ENCODE data around the gene RAB26. TPM values are rescaled to one million over a fixed set of nuclear protein-coding genes. Genes with fewer than 3 reads are reported as not detected.

Gene RAB26
- total RNA-seq, 6 donors from 2014 or later = 0.30 to 6.8 (median 0.85) TPM; not detected in 2

DNA sequence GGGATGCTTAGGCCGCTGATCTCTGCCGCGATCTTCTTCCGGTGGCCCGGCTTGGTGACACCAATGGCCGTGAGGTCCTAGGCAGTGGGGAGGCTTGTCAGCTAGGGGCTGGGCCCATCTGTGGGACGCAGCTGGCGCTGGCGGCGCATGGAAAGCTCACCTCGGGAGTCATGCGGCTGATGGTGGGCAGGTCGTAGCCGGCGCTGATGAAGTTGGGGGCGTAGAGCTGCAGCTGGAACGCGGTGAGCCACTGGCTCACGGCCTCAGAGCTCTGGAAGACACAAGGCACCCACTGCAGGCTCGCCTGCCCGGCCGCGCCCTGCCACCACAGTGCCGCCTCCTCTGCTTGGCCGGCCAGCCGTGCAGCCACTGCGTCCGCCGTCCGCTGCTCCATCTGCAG lies 35.2 kb downstream of the RAB26 start:
- DNase-seq = peak in 1 of 2 donors; percentile 82
- peaks cover 0 to under 1% (median 0%) of the 10 kb centered on the region in 4 donors for H3K4me1 ChIP-seq
- ATAC-seq (ENCODE audit: low FRiP score in 2 of 2) = no peak
- no peak overlapping the region for H3K27ac ChIP-seq
- no peak overlapping the region for H3K4me3 ChIP-seq
- H3K27me3 ChIP-seq = no peaks in the 10 kb centered on the region
- no peaks in the 10 kb centered on the region for H3K36me3 ChIP-seq
- TF ChIP-seq EP300 (IDR thresholded peaks at IDR 0.05) = no peak
- no peak for TF ChIP-seq POLR2AphosphoS5 (IDR thresholded peaks at IDR 0.05)
- no peak for TF ChIP-seq POLR2A (IDR thresholded peaks at IDR 0.05)
- TF ChIP-seq, protein P1, sequence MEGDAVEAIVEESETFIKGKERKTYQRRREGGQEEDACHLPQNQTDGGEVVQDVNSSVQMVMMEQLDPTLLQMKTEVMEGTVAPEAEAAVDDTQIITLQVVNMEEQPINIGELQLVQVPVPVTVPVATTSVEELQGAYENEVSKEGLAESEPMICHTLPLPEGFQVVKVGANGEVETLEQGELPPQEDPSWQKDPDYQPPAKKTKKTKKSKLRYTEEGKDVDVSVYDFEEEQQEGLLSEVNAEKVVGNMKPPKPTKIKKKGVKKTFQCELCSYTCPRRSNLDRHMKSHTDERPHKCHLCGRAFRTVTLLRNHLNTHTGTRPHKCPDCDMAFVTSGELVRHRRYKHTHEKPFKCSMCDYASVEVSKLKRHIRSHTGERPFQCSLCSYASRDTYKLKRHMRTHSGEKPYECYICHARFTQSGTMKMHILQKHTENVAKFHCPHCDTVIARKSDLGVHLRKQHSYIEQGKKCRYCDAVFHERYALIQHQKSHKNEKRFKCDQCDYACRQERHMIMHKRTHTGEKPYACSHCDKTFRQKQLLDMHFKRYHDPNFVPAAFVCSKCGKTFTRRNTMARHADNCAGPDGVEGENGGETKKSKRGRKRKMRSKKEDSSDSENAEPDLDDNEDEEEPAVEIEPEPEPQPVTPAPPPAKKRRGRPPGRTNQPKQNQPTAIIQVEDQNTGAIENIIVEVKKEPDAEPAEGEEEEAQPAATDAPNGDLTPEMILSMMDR (IDR thresholded peaks at IDR 0.05) = no peak
- no peaks in the 10 kb centered on the region for H3K9me3 ChIP-seq
- 91 to 93% methylated on average over 11 to 28 of the region's 30 CpGs for WGBS, 2 donors

DNA sequence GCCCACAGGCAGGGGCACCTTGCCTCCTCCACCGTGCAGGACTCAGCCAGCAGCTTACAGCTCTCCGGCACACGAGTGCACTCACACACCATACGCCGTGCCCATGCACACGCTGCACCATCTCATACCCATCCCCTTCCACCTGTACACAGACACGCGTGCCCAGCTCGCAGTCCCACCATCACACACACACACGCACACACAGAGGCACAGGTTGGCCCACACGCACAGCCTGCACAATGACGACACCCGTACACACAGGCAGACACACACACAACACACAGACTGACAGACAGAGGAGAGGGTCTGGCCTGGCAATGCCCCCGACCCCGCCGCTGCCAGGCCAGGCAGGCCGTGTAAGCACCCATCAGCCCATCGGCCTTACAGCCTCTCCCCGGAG lies 35.9 kb downstream of the RAB26 start:
- Histone ChIP-seq H3K4me3 (no peak overlapping the region), H3K27me3 (no peaks in the 10 kb centered on the region), H3K36me3 (no peaks in the 10 kb centered on the region), H3K27ac (no peak overlapping the region), H3K9me3 (no peaks in the 10 kb centered on the region), H3K4me1 (no peaks in the 10 kb centered on the region)
- 86 to 90% methylated on average over 9 to 18 of the region's 19 CpGs for WGBS, 2 donors
- TF ChIP-seq, protein P1 (IDR thresholded peaks at IDR 0.05) = no peak
- TF ChIP-seq EP300 (IDR thresholded peaks at IDR 0.05) (no peak), POLR2AphosphoS5 (IDR thresholded peaks at IDR 0.05) (no peak), POLR2A (IDR thresholded peaks at IDR 0.05) (no peak)
- ATAC-seq (ENCODE audit: low FRiP score in 2 of 2) (no peak), DNase-seq (no peak)

DNA sequence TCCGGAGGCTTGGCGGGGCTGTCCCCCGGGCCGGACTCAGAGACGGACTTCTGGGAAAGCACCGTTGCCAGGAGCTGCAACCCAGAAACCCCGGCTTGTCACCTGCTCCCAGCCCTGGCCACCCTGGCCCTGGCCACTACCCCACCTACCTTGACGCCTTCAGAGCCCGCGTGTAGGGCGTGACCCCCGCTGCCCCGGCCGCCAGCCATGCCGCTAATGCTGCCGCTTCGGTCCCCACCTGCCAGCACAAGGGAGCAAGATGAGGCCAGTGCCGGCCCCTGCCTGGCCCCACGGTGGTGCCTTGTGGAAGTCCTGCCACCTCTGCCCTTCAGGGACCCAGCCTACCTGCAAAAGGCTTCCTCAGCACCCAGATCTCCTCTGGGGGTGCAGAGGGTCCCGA lies 36.5 kb downstream of the RAB26 start:
- no peak for ATAC-seq (ENCODE audit: low FRiP score in 2 of 2)
- 80 to 85% methylated on average over 11 to 12 of the region's 20 CpGs for WGBS, 2 donors
- H3K9me3 ChIP-seq = no peaks in the 10 kb centered on the region

DNA sequence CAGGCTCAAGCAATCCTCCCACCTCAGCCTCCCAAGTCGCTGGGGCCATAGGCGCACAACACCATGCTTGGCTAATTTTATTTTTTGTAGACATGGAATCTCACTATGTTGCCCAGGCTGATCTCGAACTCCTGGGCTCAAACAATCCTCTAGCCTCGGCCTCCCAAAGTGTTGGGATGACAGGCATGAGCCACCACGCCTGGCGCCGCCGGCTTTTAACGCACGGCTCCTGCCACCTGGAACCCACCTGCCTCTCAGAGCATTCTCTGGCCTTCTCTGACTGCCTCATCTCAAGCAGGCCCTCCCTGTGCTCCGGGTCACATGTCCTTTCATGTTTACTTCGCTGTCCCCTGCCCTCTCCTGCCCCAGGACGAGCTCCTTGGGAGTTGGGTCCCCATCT lies 37.6 kb downstream of the RAB26 start:
- Histone ChIP-seq H3K27ac (no peak overlapping the region), H3K27me3 (no peaks in the 10 kb centered on the region), H3K4me1 (no peaks in the 10 kb centered on the region), H3K4me3 (no peak overlapping the region), H3K9me3 (no peaks in the 10 kb centered on the region), H3K36me3 (no peaks in the 10 kb centered on the region)
- DNase-seq (peak in 1 of 2 donors; percentile 58), ATAC-seq (ENCODE audit: low FRiP score in 2 of 2) (no peak)
- 87 to 91% methylated on average over 13 of the region's 13 CpGs for WGBS, 2 donors
- no peak for TF ChIP-seq POLR2AphosphoS5 (IDR thresholded peaks at IDR 0.05)
- TF ChIP-seq EP300 (IDR thresholded peaks at IDR 0.05) = no peak
- TF ChIP-seq POLR2A (IDR thresholded peaks at IDR 0.05) = no peak
- TF ChIP-seq, protein P1 (IDR thresholded peaks at IDR 0.05) = no peak

More for the DNA sequence above, 36.5 kb downstream of the RAB26 start:
- H3K27ac ChIP-seq = no peak overlapping the region
- DNase-seq = no peak
- no peaks in the 10 kb centered on the region for H3K4me1 ChIP-seq
- H3K36me3 ChIP-seq = no peaks in the 10 kb centered on the region
- TF ChIP-seq, protein P1 (IDR thresholded peaks at IDR 0.05) = no peak
- TF ChIP-seq POLR2AphosphoS5 (IDR thresholded peaks at IDR 0.05) (no peak), POLR2A (IDR thresholded peaks at IDR 0.05) (no peak), EP300 (IDR thresholded peaks at IDR 0.05) (no peak)
- H3K27me3 ChIP-seq = no peaks in the 10 kb centered on the region
- H3K4me3 ChIP-seq = no peak overlapping the region

DNA sequence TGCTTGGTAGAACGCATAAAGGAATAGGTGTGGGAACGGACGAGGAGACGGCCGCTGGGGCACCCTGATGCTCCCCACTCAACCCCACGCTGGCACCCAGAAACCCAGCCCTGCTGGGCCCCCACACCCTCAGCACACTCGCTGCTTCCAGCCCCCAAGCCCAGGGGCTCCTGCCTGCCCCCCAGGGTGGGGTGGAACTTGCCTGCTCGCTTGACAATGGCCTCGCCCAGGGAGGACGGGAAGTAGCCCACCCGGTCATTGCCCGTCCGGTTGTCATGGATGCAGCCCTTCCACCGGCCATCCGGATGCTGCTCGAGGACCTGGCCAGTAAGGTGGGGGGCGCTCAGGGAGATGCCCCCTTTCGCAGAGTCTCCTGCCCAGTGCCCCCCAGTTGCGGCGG lies 38.1 kb downstream of the RAB26 start:
- no peak for ATAC-seq (ENCODE audit: low FRiP score in 2 of 2)

More for the DNA sequence above, 38.1 kb downstream of the RAB26 start:
- Histone ChIP-seq H3K9me3 (no peaks in the 10 kb centered on the region), H3K4me3 (no peak overlapping the region), H3K27ac (no peak overlapping the region), H3K4me1 (no peaks in the 10 kb centered on the region), H3K27me3 (no peaks in the 10 kb centered on the region), H3K36me3 (no peaks in the 10 kb centered on the region)
- peak in 1 of 2 donors; percentile 58 for DNase-seq
- 80 to 87% methylated on average over 1 to 15 of the region's 20 CpGs for WGBS, 2 donors
- no peak for TF ChIP-seq POLR2AphosphoS5 (IDR thresholded peaks at IDR 0.05)
- TF ChIP-seq EP300 (IDR thresholded peaks at IDR 0.05) = no peak
- no peak for TF ChIP-seq POLR2A (IDR thresholded peaks at IDR 0.05)
- TF ChIP-seq, protein P1 (IDR thresholded peaks at IDR 0.05) = no peak
